WTC11 (cell line): ENCODE results near the gene PRKAR2B. TPM values are rescaled to one million over a fixed set of nuclear protein-coding genes. Genes with fewer than 3 reads are reported as not detected.
A peak's percentile ranks its signal among the peaks of the same experiment; 100 is the strongest.

Source experiments
- ATAC-seq: fragments of 200-7000 bp; cut with Tn5 transposase; 2 replicates; pipeline ENCODE4 v1.10.0; 2021; ENCODE audit warnings: mild to moderate bottlenecking, moderate library complexity
- CTCF ChIA-PET: fragments of 300-600 bp; sonication (Branson Sonifier 250); formaldehyde crosslinking; loops from one replicate; lab custom pipeline; 2021; ENCODE audit warnings: antibody characterized with exemption; lab: Charles Lee
- POLR2A ChIA-PET: fragments of 350-600 bp; sonication (Branson Sonifier 250); formaldehyde crosslinking; loops from one replicate; lab custom pipeline; 2021; ENCODE audit warnings: antibody characterized with exemption; lab: Charles Lee
- DNase-seq: peaks from one replicate; pipeline ENCODE4 v3.0.0; 2021; ENCODE audit warnings: low spot score
- H3K27ac Mint-ChIP-seq: 2 replicates; pipeline ENCODE4 v1.8.0; 2021; ENCODE audit warnings: mixed read lengths
- H3K27me3 Mint-ChIP-seq: 2 replicates; pipeline ENCODE4 v1.8.0; 2021; ENCODE audit warnings: low read depth, mild to moderate bottlenecking, moderate library complexity, mixed read lengths
- H3K36me3 Mint-ChIP-seq: 2 replicates; pipeline ENCODE4 v1.8.0; 2021; ENCODE audit warnings: mixed read lengths
- H3K4me1 Mint-ChIP-seq: 2 replicates; pipeline ENCODE4 v1.8.0; 2022; ENCODE audit warnings: mixed read lengths
- H3K4me3 Mint-ChIP-seq: 2 replicates; pipeline ENCODE4 v1.8.0; 2021; ENCODE audit warnings: mild to moderate bottlenecking, moderate library complexity, mixed read lengths
- H3K9me3 Mint-ChIP-seq: 2 replicates; pipeline ENCODE4 v1.8.0; 2021; ENCODE audit warnings: mixed read lengths
- ATF1 ChIP-seq: sonication (generic); formaldehyde crosslinking; IDR thresholded peaks from 2 replicates; pipeline ENCODE4 v1.8.1; 2023; ENCODE audit warnings: mild to moderate bottlenecking, moderate library complexity, missing genetic modification reagents
- CDX4 ChIP-seq: fragments of 250-450 bp; sonication (Bioruptor Pico); IDR thresholded peaks from 2 replicates; pipeline ENCODE4 v1.9.0; 2021; ENCODE audit warnings: moderate library complexity, mild to moderate bottlenecking, inconsistent platforms, borderline replicate concordance
- CTCF ChIP-seq: fragments of 200-600 bp; IDR thresholded peaks from 2 replicates; pipeline ENCODE4 v1.8.0; 2022; ENCODE audit warnings: antibody characterized with exemption
- E2F1 ChIP-seq: sonication (generic); formaldehyde crosslinking; IDR thresholded peaks from 2 replicates; pipeline ENCODE4 v1.8.0; 2022; ENCODE audit warnings: mild to moderate bottlenecking, missing genetic modification reagents
- FOXJ3 ChIP-seq: sonication (generic); formaldehyde crosslinking; IDR thresholded peaks from 2 replicates; pipeline ENCODE4 v1.9.0; 2021; ENCODE audit warnings: missing genetic modification reagents, mild to moderate bottlenecking, borderline replicate concordance
- FOXP4 ChIP-seq: sonication (generic); formaldehyde crosslinking; IDR thresholded peaks from 2 replicates; pipeline ENCODE4 v1.8.0; 2022; ENCODE audit warnings: mild to moderate bottlenecking, missing genetic modification reagents
- HMGA2 ChIP-seq: fragments of 250-450 bp; sonication (Bioruptor Pico); IDR thresholded peaks from 2 replicates; pipeline ENCODE4 v1.4.0; 2021; ENCODE audit warnings: mild to moderate bottlenecking, moderate library complexity
- JUN ChIP-seq: sonication (generic); formaldehyde crosslinking; IDR thresholded peaks from 2 replicates; pipeline ENCODE4 v1.8.0; 2023; ENCODE audit warnings: mild to moderate bottlenecking, missing genetic modification reagents
- NFE2L1 ChIP-seq: sonication (generic); formaldehyde crosslinking; IDR thresholded peaks from 2 replicates; pipeline ENCODE4 v1.8.1; 2023; ENCODE audit warnings: missing genetic modification reagents
- SMAD4 ChIP-seq: sonication (generic); formaldehyde crosslinking; IDR thresholded peaks from 2 replicates; pipeline ENCODE4 v1.8.0; 2022; ENCODE audit warnings: mild to moderate bottlenecking, missing genetic modification reagents
- SOX15 ChIP-seq: fragments of 250-450 bp; sonication (Bioruptor Pico); IDR thresholded peaks from 2 replicates; pipeline ENCODE4 v1.9.0; 2021; ENCODE audit warnings: mild to moderate bottlenecking
- TEAD4 ChIP-seq: sonication (generic); formaldehyde crosslinking; IDR thresholded peaks from 2 replicates; pipeline ENCODE4 v1.8.0; 2022; ENCODE audit warnings: mild to moderate bottlenecking, missing genetic modification reagents
- ZNF121 ChIP-seq: sonication (generic); formaldehyde crosslinking; IDR thresholded peaks from 2 replicates; pipeline ENCODE4 v1.8.0; 2023; ENCODE audit warnings: missing genetic modification reagents
- ZNF232 ChIP-seq: sonication (generic); formaldehyde crosslinking; IDR thresholded peaks from 2 replicates; pipeline ENCODE4 v1.8.0; 2022; ENCODE audit warnings: mild to moderate bottlenecking, missing genetic modification reagents
- ZNF263 ChIP-seq: sonication (generic); formaldehyde crosslinking; IDR thresholded peaks from 2 replicates; pipeline ENCODE4 v1.8.1; 2022; ENCODE audit warnings: low read depth, mild to moderate bottlenecking, moderate library complexity, missing genetic modification reagents
- ZNF317 ChIP-seq: sonication (generic); formaldehyde crosslinking; IDR thresholded peaks from 2 replicates; pipeline ENCODE4 v1.8.1; 2023; ENCODE audit warnings: low read depth, mild to moderate bottlenecking, moderate library complexity, missing genetic modification reagents, borderline replicate concordance
- total RNA-seq: library from RNA; stranded (reverse); gene quantifications from 3 replicates; pipeline ENCODE4 v1.2.3, GENCODE V29; 2021
- TF ChIP-seq, protein P1 (sequence below): sonication (generic); formaldehyde crosslinking; IDR thresholded peaks from 2 replicates; pipeline ENCODE4 v1.8.0; 2023; ENCODE audit warnings: missing genetic modification reagents, mild to moderate bottlenecking, borderline replicate concordance
- TF ChIP-seq, protein P2 (sequence below): sonication (generic); formaldehyde crosslinking; IDR thresholded peaks from 2 replicates; pipeline ENCODE4 v1.8.1; 2022; ENCODE audit warnings: mild to moderate bottlenecking, moderate library complexity, missing genetic modification reagents
- TF ChIP-seq, protein P3 (sequence below): sonication (generic); formaldehyde crosslinking; IDR thresholded peaks from 2 replicates; pipeline ENCODE4 v1.8.1; 2023; ENCODE audit warnings: mild to moderate bottlenecking, moderate library complexity, missing genetic modification reagents
- TF ChIP-seq, protein P4 (sequence below): fragments of 250-450 bp; sonication (Bioruptor Pico); IDR thresholded peaks from 2 replicates; pipeline ENCODE4 v1.9.0; 2021; ENCODE audit warnings: mild to moderate bottlenecking

PRKAR2B gene
- total RNA-seq, 1 experiment from 2014 or later = 29.6 TPM

GRCh38 chr7:107181172-107181571 lies 136.7 kb downstream of the PRKAR2B start:
- H3K4me1 Mint-ChIP-seq = no peaks in the 10 kb centered on the region
- TF ChIP-seq, protein P1, sequence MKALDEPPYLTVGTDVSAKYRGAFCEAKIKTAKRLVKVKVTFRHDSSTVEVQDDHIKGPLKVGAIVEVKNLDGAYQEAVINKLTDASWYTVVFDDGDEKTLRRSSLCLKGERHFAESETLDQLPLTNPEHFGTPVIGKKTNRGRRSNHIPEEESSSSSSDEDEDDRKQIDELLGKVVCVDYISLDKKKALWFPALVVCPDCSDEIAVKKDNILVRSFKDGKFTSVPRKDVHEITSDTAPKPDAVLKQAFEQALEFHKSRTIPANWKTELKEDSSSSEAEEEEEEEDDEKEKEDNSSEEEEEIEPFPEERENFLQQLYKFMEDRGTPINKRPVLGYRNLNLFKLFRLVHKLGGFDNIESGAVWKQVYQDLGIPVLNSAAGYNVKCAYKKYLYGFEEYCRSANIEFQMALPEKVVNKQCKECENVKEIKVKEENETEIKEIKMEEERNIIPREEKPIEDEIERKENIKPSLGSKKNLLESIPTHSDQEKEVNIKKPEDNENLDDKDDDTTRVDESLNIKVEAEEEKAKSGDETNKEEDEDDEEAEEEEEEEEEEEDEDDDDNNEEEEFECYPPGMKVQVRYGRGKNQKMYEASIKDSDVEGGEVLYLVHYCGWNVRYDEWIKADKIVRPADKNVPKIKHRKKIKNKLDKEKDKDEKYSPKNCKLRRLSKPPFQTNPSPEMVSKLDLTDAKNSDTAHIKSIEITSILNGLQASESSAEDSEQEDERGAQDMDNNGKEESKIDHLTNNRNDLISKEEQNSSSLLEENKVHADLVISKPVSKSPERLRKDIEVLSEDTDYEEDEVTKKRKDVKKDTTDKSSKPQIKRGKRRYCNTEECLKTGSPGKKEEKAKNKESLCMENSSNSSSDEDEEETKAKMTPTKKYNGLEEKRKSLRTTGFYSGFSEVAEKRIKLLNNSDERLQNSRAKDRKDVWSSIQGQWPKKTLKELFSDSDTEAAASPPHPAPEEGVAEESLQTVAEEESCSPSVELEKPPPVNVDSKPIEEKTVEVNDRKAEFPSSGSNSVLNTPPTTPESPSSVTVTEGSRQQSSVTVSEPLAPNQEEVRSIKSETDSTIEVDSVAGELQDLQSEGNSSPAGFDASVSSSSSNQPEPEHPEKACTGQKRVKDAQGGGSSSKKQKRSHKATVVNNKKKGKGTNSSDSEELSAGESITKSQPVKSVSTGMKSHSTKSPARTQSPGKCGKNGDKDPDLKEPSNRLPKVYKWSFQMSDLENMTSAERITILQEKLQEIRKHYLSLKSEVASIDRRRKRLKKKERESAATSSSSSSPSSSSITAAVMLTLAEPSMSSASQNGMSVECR (CRISPR knock-in tag) = no peak
- TF ChIP-seq ATF1 (CRISPR knock-in tag) (no peak), TEAD4 (CRISPR knock-in tag) (no peak), CDX4 (CRISPR knock-in tag) (no peak), HMGA2 (no peak), FOXP4 (CRISPR knock-in tag) (no peak), SMAD4 (CRISPR knock-in tag) (no peak), JUN (CRISPR knock-in tag) (no peak), ZNF232 (CRISPR knock-in tag) (no peak), ZNF121 (CRISPR knock-in tag) (no peak), NFE2L1 (no peak), E2F1 (CRISPR knock-in tag) (no peak)
- TF ChIP-seq, protein P2, sequence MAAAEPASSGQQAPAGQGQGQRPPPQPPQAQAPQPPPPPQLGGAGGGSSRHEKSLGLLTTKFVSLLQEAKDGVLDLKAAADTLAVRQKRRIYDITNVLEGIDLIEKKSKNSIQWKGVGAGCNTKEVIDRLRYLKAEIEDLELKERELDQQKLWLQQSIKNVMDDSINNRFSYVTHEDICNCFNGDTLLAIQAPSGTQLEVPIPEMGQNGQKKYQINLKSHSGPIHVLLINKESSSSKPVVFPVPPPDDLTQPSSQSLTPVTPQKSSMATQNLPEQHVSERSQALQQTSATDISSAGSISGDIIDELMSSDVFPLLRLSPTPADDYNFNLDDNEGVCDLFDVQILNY (CRISPR knock-in tag) = no peak
- TF ChIP-seq, protein P3, sequence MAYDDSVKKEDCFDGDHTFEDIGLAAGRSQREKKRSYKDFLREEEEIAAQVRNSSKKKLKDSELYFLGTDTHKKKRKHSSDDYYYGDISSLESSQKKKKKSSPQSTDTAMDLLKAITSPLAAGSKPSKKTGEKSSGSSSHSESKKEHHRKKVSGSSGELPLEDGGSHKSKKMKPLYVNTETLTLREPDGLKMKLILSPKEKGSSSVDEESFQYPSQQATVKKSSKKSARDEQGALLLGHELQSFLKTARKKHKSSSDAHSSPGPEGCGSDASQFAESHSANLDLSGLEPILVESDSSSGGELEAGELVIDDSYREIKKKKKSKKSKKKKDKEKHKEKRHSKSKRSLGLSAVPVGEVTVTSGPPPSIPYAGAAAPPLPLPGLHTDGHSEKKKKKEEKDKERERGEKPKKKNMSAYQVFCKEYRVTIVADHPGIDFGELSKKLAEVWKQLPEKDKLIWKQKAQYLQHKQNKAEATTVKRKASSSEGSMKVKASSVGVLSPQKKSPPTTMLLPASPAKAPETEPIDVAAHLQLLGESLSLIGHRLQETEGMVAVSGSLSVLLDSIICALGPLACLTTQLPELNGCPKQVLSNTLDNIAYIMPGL (CRISPR knock-in tag) = no peak
- CTCF ChIA-PET = no interaction called here
- peak overlapping the region; percentile 13; the same call in 1 of the 2 replicates for H3K27ac Mint-ChIP-seq
- ATAC-seq = no peak
- POLR2A ChIA-PET = no interaction called here
- no peak for DNase-seq
- no peaks in the 10 kb centered on the region for H3K27me3 Mint-ChIP-seq
- no peak overlapping the region for H3K4me3 Mint-ChIP-seq
- no peaks in the 10 kb centered on the region for H3K9me3 Mint-ChIP-seq
- H3K36me3 Mint-ChIP-seq = peaks cover 33% of the 10 kb centered on the region

GRCh38 chr7:107185716-107186115 lies 141.2 kb downstream of the PRKAR2B start:
- Mint-ChIP-seq H3K4me1 (no peaks in the 10 kb centered on the region), H3K27me3 (no peaks in the 10 kb centered on the region), H3K36me3 (peaks cover 55% of the 10 kb centered on the region), H3K27ac (no peak overlapping the region), H3K4me3 (no peak overlapping the region), H3K9me3 (no peaks in the 10 kb centered on the region)
- DNase-seq (no peak), ATAC-seq (no peak)
- ChIA-PET POLR2A (no interaction called here), CTCF (no interaction called here)
- TF ChIP-seq ZNF263 (no peak), CDX4 (CRISPR knock-in tag) (no peak), E2F1 (CRISPR knock-in tag) (no peak), SOX15 (CRISPR knock-in tag) (no peak), ZNF121 (CRISPR knock-in tag) (no peak), ZNF317 (no peak), FOXJ3 (no peak), CTCF (no peak)
- TF ChIP-seq, protein P4, sequence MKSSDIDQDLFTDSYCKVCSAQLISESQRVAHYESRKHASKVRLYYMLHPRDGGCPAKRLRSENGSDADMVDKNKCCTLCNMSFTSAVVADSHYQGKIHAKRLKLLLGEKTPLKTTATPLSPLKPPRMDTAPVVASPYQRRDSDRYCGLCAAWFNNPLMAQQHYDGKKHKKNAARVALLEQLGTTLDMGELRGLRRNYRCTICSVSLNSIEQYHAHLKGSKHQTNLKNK = no peak
